ENCODE results near the gene SNX14. TPM values are rescaled to one million over a fixed set of nuclear protein-coding genes. Genes with fewer than 3 reads are reported as not detected.

SNX14 gene
- total and polyA plus RNA-seq, 11 donors: 23.3 to 41.8 (median 31.8) TPM

DNA sequence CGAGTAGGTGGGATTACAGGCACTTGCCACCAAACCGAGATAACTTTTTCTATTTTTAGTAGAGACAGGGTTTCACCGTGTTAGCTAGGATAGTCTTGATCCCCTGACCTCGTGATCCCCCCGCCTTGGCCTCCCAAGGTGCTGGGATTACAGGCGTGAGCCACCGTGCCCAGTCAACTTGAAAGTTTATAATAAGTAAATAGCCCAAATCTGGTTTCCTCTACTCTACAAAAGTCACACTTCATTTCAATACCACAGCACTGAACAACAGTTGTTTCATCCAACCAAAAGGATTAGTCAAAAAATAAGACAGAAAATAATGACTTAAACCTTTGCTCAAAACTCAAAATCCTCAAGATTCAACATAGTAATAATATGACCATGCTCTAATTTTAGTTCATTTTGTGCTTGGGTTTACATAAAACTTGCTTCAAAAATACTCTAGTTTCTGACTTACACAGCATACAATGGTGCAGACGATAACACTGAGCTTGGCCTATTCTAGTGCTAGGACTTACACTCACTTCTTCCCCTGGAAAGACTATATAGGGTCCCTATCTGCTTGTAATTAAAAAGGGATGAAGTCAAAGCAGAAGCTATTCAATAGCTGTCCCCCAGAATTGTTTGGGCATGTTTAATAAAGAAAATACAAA lies 87.1 kb downstream of the SNX14 start:
- ATAC-seq (no peak), DNase-seq (no peak)
- WGBS, 4 donors: 79 to 85% (median 82%) methylated on average over 8 of the region's 8 CpGs
- H3K36me3 ChIP-seq: peaks cover 0 to 93% (median 65%) of the 10 kb centered on the region in 9 donors
- intact Hi-C loops (cut with DNase I): no loop called here
- TF ChIP-seq, protein P1, sequence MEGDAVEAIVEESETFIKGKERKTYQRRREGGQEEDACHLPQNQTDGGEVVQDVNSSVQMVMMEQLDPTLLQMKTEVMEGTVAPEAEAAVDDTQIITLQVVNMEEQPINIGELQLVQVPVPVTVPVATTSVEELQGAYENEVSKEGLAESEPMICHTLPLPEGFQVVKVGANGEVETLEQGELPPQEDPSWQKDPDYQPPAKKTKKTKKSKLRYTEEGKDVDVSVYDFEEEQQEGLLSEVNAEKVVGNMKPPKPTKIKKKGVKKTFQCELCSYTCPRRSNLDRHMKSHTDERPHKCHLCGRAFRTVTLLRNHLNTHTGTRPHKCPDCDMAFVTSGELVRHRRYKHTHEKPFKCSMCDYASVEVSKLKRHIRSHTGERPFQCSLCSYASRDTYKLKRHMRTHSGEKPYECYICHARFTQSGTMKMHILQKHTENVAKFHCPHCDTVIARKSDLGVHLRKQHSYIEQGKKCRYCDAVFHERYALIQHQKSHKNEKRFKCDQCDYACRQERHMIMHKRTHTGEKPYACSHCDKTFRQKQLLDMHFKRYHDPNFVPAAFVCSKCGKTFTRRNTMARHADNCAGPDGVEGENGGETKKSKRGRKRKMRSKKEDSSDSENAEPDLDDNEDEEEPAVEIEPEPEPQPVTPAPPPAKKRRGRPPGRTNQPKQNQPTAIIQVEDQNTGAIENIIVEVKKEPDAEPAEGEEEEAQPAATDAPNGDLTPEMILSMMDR (IDR thresholded peaks at IDR 0.05): no peak
- no peak for TF ChIP-seq POLR2A (IDR thresholded peaks at IDR 0.05)
- no peaks in the 10 kb centered on the region for H3K4me1 ChIP-seq
- no peaks in the 10 kb centered on the region for H3K9me3 ChIP-seq
- no peak overlapping the region for H3K27ac ChIP-seq
- no peak overlapping the region for H3K4me3 ChIP-seq
- H3K27me3 ChIP-seq: no peaks in the 10 kb centered on the region

DNA sequence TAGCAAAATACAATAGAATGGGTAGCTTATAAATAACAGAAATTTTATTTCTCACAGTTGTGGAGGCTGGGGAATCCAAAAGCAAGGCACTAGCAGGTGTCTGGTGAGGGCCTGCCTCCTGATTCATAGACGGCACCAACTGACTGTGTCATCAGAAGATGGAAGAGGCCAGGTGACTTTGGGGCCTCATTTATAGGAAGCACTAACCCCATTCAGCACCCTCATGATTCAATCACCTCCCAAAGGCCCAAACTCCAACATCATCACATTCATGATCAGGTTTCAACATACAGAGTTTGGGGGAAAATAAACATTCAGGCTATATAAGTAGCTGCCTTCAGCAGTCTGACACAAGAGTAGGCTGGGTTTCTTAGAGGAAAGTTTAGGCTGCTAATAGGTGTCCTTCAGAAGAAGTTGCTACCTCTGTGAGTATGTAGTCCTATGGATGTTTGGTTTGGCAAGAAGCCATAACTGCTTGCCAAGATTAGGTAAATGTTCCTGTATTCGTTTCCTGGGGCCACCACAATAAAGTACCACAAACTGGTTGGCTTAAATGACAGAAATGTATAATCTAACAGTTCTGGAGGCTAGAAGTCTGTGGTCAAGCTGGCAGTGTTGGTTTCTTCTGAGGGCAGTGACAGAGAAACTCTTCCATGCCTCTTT lies 94.9 kb downstream of the SNX14 start:
- intact Hi-C loops (cut with DNase I): no loop called here
- Histone ChIP-seq H3K27ac (no peak overlapping the region), H3K9me3 (no peaks in the 10 kb centered on the region), H3K4me3 (no peak overlapping the region), H3K36me3 (peaks cover 0 to 36% (median 18%) of the 10 kb centered on the region in 9 donors), H3K4me1 (peaks cover 0 to 7% (median 0%) of the 10 kb centered on the region in 12 donors), H3K27me3 (no peaks in the 10 kb centered on the region)
- TF ChIP-seq POLR2A (IDR thresholded peaks at IDR 0.05): no peak
- TF ChIP-seq, protein P1 (IDR thresholded peaks at IDR 0.05): no peak
- 51 to 60% (median 57%) methylated on average over 2 of the region's 2 CpGs for WGBS, 4 donors
- DNase-seq (no peak), ATAC-seq (no peak)

DNA sequence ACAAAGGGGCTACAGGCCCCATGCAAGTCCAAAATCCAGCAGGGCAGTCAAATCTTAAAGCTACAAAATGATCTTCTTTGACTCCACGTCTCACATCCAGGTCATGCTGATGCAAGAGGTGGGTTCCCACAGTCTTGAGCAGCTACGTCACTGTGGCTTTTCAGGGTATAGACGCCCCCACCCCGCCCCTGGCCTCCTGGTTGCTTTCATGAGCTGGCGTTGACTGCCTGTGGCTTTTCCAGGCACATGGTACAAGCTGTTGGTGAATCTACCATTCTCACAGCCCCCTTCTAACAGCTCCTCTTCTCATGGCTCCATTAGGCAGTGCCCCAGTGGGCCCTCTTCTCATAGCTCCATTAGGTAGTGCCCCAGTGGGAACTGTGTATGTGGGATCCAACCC lies 96.8 kb downstream of the SNX14 start:
- 96 to 99% (median 97%) methylated on average over 5 of the region's 5 CpGs for WGBS, 4 donors
- ATAC-seq: no peak
- TF ChIP-seq POLR2A (IDR thresholded peaks at IDR 0.05): no peak
- TF ChIP-seq, protein P1 (IDR thresholded peaks at IDR 0.05): no peak

DNA sequence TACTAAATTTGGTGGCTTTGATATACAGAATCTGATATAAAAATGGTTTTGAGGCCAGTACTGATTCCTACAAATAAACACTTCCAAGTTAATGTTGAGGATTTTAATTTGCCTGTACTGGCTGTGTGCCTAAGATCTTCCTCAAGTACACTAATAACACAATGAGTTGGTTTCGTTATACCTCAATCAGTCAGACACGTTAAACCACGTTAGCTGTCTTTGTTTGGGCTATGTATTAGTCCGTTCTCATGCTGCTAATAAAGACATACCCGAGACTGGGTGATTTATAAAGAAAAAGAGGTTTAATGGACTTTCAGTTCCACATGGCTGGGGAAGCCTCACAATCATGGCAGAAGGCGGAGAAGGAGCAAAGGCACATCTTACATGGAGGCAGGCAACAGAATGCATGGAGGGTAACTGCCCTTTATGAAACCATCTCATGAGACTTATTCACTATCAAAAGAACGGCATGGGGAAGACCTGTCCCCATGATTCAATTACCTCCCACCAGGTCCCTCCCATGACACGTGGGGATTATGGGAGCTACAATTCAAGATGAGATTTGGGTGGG lies 97.6 kb downstream of the SNX14 start:
- Histone ChIP-seq H3K36me3 (peaks cover 0 to 24% (median 0%) of the 10 kb centered on the region in 9 donors), H3K27ac (no peak overlapping the region), H3K4me1 (peaks cover 0 to 7% (median 0%) of the 10 kb centered on the region in 12 donors), H3K27me3 (no peaks in the 10 kb centered on the region), H3K4me3 (no peak overlapping the region), H3K9me3 (no peaks in the 10 kb centered on the region)
- TF ChIP-seq, protein P1 (IDR thresholded peaks at IDR 0.05): no peak
- TF ChIP-seq POLR2A (IDR thresholded peaks at IDR 0.05): no peak
- intact Hi-C loops (cut with DNase I): no loop called here
- ATAC-seq: no peak
- DNase-seq: no peak
- WGBS, 4 donors: 84 to 97% (median 92%) methylated on average over 8 of the region's 8 CpGs

More for the DNA sequence above, 96.8 kb downstream of the SNX14 start:
- H3K4me3 ChIP-seq: no peak overlapping the region
- peaks cover 0 to 28% (median 0%) of the 10 kb centered on the region in 9 donors for H3K36me3 ChIP-seq
- H3K9me3 ChIP-seq: no peaks in the 10 kb centered on the region
- intact Hi-C loops (cut with DNase I): no loop called here
- H3K4me1 ChIP-seq: peaks cover 0 to 7% (median 0%) of the 10 kb centered on the region in 12 donors
- no peak for DNase-seq
- H3K27ac ChIP-seq: no peak overlapping the region
- H3K27me3 ChIP-seq: no peaks in the 10 kb centered on the region

Measured in heart left ventricle (tissue), 16 donors.